ENCODE results near the gene NME8. TPM values are rescaled to one million over a fixed set of nuclear protein-coding genes. Genes with fewer than 3 reads are reported as not detected.

The NME8 gene
- total RNA-seq, 2 experiments from 2014 or later: not detected

- CTCF ChIA-PET: no interaction called here
- POLR2A ChIA-PET: no interaction called here
These were observed 51.4 kb downstream of the NME8 start for GRCh38 chr7:37899712-37900247.

GRCh38 chr7:37901236-37901827 is 52.9 kb downstream of the NME8 start:
- ChIA-PET CTCF (interaction anchor here (0.7 to 1.9 kb wide), 5 partner anchors 16 to 473 kb away, joined by 3 to 8 read pairs (median 4); partner anchors contain the start of gene SFRP4), POLR2A (no interaction called here)

- ChIA-PET CTCF (interaction anchor here (0.7 to 1.9 kb wide), 4 partner anchors 15 to 472 kb away, joined by 3 to 8 read pairs (median 4); partner anchors contain the start of gene SFRP4), POLR2A (no interaction called here)
These were observed 53.6 kb downstream of the NME8 start for GRCh38 chr7:37901890-37902524.

GRCh38 chr7:37908221-37908788 is 59.9 kb downstream of the NME8 start:
- ChIA-PET CTCF (interaction anchor here (2.8 kb wide), 1 partner anchor 9 kb away, joined by 11 read pairs; the partner anchor contains the start of gene SFRP4), POLR2A (no interaction called here)

- ChIA-PET POLR2A (no interaction called here), CTCF (no interaction called here)
These were observed 64.4 kb downstream of the NME8 start for GRCh38 chr7:37912756-37913155.

GRCh38 chr7:37915438-37915837 is 67.0 kb downstream of the NME8 start:
- CTCF ChIA-PET: no interaction called here
- POLR2A ChIA-PET: no interaction called here

- ChIA-PET CTCF (interaction anchor here (0.6 to 2.0 kb wide), 3 partner anchors 9 to 981 kb away, joined by 3 to 11 read pairs (median 3); no protein-coding TSS in a partner anchor), POLR2A (no interaction called here)
These were observed 67.7 kb downstream of the NME8 start for GRCh38 chr7:37916017-37916672.

GRCh38 chr7:37916673-37917660 is 68.6 kb downstream of the NME8 start, which contains the start of gene SFRP4:
Gene SFRP4 (minus strand): TSS chr7:37916817. CDS start chr7:37916537, 280 bp downstream.
- ChIA-PET CTCF (interaction anchor here (0.6 to 2.0 kb wide), 5 partner anchors 10 to 980 kb away, joined by 3 to 11 read pairs (median 3); no protein-coding TSS in a partner anchor), POLR2A (no interaction called here)

GRCh38 chr7:37918526-37918925 is 70.1 kb downstream of the NME8 start:
- ChIA-PET CTCF (no interaction called here), POLR2A (no interaction called here)

- ChIA-PET CTCF (interaction anchor here (0.5 to 1.1 kb wide), 2 partner anchors 37 to 517 kb away, joined by 3 read pairs; no protein-coding TSS in a partner anchor), POLR2A (no interaction called here)
These were observed 72.0 kb downstream of the NME8 start, which contains the start of gene EPDR1 for GRCh38 chr7:37920305-37920848. Gene EPDR1 (plus strand): TSS chr7:37920640. CDS start chr7:37920940, 300 bp downstream.

GRCh38 chr7:37920849-37921805 is 72.7 kb downstream of the NME8 start:
- ChIA-PET CTCF (interaction anchor here (1.1 kb wide), 1 partner anchor 38 kb away, joined by 3 read pairs; no protein-coding TSS in a partner anchor), POLR2A (no interaction called here)

- POLR2A ChIA-PET: no interaction called here
- CTCF ChIA-PET: no interaction called here
These were observed 73.5 kb downstream of the NME8 start for GRCh38 chr7:37921876-37922275.

GRCh38 chr7:37923996-37924395 is 75.6 kb downstream of the NME8 start:
- ChIA-PET CTCF (no interaction called here), POLR2A (no interaction called here)

- ChIA-PET CTCF (no interaction called here), POLR2A (no interaction called here)
These were observed 76.2 kb downstream of the NME8 start for GRCh38 chr7:37924491-37925041.

GRCh38 chr7:37925620-37926019 is 77.2 kb downstream of the NME8 start:
- POLR2A ChIA-PET: no interaction called here

GRCh38 chr7:37927773-37928444 is 79.5 kb downstream of the NME8 start:
- CTCF ChIA-PET: interaction anchor here (0.6 kb wide), 1 partner anchor 10 kb away, joined by 3 read pairs; no protein-coding TSS in a partner anchor
- POLR2A ChIA-PET: no interaction called here

More at GRCh38 chr7:37925620-37926019, 77.2 kb downstream of the NME8 start:
- CTCF ChIA-PET: no interaction called here

All from activated CD8-positive, alpha-beta memory T cell treated with anti-CD3 and anti-CD28 coated beads for 36 hours (primary cell).